WTC11 (cell line): Measurements from ENCODE around the gene NLGN1.

Source experiments
- ESRRA ChIP-seq: sonication (generic); formaldehyde crosslinking; IDR thresholded peaks from 2 replicates; pipeline ENCODE4 v1.8.1; 2022; ENCODE audit warnings: mild to moderate bottlenecking, missing genetic modification reagents, borderline replicate concordance
- JUN ChIP-seq: sonication (generic); formaldehyde crosslinking; IDR thresholded peaks from 2 replicates; pipeline ENCODE4 v1.8.0; 2023; ENCODE audit warnings: mild to moderate bottlenecking, missing genetic modification reagents
- SMAD3 ChIP-seq: sonication (generic); formaldehyde crosslinking; IDR thresholded peaks from 2 replicates; pipeline ENCODE4 v1.8.0; 2022; ENCODE audit warnings: missing genetic modification reagents, mild to moderate bottlenecking, borderline replicate concordance
- TF ChIP-seq, protein P1 (sequence below): sonication (generic); formaldehyde crosslinking; IDR thresholded peaks from 2 replicates; pipeline ENCODE4 v1.8.0; 2022; ENCODE audit warnings: mild to moderate bottlenecking, missing genetic modification reagents
- TF ChIP-seq, protein P2 (sequence below): sonication (generic); formaldehyde crosslinking; IDR thresholded peaks from 2 replicates; pipeline ENCODE4 v1.8.0; 2022; ENCODE audit warnings: missing genetic modification reagents
- TF ChIP-seq, protein P3 (sequence below): fragments of 200-600 bp; IDR thresholded peaks from 2 replicates; pipeline ENCODE4 v1.8.0; 2022; ENCODE audit warnings: antibody characterized with exemption

DNA sequence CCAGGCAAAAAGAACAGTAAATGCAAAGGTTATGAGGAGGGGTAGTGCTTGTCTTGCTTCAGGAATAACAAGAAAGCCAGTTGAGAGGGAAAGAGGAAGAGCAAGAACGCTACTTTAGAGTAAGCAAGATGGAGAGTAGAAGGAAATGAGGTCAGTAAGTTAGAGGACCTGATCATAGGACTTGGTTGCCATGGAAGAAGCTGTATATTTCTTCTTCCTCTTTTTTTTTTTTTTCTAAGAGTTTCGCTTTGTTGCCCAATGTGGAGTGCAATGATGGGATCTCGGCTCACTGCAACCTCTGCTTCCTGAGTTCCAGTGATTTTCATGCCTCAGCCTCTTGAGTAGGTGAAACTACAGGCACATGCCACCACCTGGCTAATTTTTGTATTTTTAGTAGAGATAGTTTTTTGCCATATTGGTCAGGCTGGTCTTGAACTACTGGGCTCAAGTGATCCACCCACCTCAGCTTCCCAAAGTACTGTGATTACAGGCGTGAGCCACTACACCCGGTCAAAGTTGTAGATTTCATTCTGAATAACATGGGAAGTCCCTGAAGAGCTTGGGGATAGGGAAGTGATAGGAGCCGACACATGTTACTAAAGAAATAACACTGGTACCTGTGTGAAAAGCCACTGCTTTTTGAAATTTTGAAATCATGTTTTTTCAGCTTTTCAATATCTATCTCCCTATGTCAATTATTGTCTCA is 933.7 kb downstream of the NLGN1 start:
- TF ChIP-seq JUN (CRISPR knock-in tag) (no peak), SMAD3 (CRISPR knock-in tag) (no peak), ESRRA (CRISPR knock-in tag) (no peak)
- TF ChIP-seq, protein P1, sequence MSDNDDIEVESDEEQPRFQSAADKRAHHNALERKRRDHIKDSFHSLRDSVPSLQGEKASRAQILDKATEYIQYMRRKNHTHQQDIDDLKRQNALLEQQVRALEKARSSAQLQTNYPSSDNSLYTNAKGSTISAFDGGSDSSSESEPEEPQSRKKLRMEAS (CRISPR knock-in tag) = no peak
- TF ChIP-seq, protein P2, sequence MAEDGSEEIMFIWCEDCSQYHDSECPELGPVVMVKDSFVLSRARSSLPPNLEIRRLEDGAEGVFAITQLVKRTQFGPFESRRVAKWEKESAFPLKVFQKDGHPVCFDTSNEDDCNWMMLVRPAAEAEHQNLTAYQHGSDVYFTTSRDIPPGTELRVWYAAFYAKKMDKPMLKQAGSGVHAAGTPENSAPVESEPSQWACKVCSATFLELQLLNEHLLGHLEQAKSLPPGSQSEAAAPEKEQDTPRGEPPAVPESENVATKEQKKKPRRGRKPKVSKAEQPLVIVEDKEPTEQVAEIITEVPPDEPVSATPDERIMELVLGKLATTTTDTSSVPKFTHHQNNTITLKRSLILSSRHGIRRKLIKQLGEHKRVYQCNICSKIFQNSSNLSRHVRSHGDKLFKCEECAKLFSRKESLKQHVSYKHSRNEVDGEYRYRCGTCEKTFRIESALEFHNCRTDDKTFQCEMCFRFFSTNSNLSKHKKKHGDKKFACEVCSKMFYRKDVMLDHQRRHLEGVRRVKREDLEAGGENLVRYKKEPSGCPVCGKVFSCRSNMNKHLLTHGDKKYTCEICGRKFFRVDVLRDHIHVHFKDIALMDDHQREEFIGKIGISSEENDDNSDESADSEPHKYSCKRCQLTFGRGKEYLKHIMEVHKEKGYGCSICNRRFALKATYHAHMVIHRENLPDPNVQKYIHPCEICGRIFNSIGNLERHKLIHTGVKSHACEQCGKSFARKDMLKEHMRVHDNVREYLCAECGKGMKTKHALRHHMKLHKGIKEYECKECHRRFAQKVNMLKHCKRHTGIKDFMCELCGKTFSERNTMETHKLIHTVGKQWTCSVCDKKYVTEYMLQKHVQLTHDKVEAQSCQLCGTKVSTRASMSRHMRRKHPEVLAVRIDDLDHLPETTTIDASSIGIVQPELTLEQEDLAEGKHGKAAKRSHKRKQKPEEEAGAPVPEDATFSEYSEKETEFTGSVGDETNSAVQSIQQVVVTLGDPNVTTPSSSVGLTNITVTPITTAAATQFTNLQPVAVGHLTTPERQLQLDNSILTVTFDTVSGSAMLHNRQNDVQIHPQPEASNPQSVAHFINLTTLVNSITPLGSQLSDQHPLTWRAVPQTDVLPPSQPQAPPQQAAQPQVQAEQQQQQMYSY (CRISPR knock-in tag) = no peak
- TF ChIP-seq, protein P3, sequence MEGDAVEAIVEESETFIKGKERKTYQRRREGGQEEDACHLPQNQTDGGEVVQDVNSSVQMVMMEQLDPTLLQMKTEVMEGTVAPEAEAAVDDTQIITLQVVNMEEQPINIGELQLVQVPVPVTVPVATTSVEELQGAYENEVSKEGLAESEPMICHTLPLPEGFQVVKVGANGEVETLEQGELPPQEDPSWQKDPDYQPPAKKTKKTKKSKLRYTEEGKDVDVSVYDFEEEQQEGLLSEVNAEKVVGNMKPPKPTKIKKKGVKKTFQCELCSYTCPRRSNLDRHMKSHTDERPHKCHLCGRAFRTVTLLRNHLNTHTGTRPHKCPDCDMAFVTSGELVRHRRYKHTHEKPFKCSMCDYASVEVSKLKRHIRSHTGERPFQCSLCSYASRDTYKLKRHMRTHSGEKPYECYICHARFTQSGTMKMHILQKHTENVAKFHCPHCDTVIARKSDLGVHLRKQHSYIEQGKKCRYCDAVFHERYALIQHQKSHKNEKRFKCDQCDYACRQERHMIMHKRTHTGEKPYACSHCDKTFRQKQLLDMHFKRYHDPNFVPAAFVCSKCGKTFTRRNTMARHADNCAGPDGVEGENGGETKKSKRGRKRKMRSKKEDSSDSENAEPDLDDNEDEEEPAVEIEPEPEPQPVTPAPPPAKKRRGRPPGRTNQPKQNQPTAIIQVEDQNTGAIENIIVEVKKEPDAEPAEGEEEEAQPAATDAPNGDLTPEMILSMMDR = no peak
